Activated naive CD8-positive, alpha-beta T cell (primary cell): Measurements from ENCODE around the gene CFLAR.
"Not testable (repeated sequence)": the region's sequence is repeated elsewhere in the genome, so short reads cannot be mapped to it uniquely, and the experiment has no call there.

Experiments used
- H3K27ac Mint-ChIP-seq: one replicate; pipeline ENCODE4 v1.8.0; 2021; ENCODE audit warnings: mixed read lengths
- H3K27me3 Mint-ChIP-seq: one replicate; pipeline ENCODE4 v1.8.0; 2021; ENCODE audit warnings: mixed read lengths
- H3K36me3 Mint-ChIP-seq: one replicate; pipeline ENCODE4 v1.8.0; 2021; ENCODE audit warnings: mixed read lengths
- H3K4me1 Mint-ChIP-seq: one replicate; pipeline ENCODE4 v1.8.0; 2021; ENCODE audit warnings: low read depth, mixed read lengths
- H3K4me3 Mint-ChIP-seq: one replicate; pipeline ENCODE4 v1.8.0; 2021; ENCODE audit warnings: mild to moderate bottlenecking, mixed read lengths
- H3K9me3 Mint-ChIP-seq: one replicate; pipeline ENCODE4 v1.8.0; 2021; ENCODE audit warnings: low read depth, mixed read lengths

The CFLAR gene

DNA sequence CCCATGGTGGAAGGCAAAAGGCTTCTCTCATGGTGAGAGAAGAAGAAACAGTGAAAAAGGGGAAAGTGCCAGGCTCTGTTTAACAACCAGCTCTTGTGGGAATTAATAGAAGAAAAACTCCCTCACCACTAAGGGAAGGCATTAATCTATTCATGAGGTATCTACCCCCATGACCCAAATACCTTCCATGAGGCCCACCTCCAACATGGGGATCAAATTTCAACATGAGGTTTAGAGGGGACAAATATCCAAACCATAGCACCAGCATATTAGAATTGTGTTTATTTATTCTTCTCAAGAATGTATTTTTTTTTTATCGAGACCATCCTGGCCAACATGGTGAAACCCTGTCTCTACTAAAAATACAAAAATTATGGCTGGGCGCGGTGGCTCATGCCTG lies 4.9 kb upstream of the CFLAR start:
- H3K4me3 Mint-ChIP-seq: no peak overlapping the region
- H3K27me3 Mint-ChIP-seq: no peaks in the 10 kb centered on the region
- H3K36me3 Mint-ChIP-seq: peaks cover 2% of the 10 kb centered on the region
- no peak overlapping the region for H3K27ac Mint-ChIP-seq
- peaks cover 23% of the 10 kb centered on the region for H3K4me1 Mint-ChIP-seq
- no peaks in the 10 kb centered on the region for H3K9me3 Mint-ChIP-seq

DNA sequence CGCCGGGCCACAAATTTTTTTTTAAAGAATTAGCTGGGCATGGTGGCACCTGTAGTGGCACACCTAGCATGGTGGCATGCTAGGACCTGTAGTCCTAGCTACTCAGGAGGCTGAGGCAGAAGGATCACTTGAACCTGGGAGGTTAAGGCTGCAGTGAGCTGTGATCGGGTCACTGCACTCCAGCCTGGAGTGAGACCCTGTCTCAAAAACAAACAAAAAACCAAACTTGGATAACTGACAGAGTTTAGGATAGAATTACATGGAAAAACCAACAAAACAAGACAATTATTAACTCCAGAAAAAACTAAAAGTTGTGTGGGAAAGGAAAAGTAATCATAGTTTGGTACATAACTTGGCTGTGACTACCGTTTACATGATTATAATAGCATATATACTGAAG lies 1.6 kb upstream of the CFLAR start:
- H3K27me3 Mint-ChIP-seq: no peaks in the 10 kb centered on the region
- no peaks in the 10 kb centered on the region for H3K9me3 Mint-ChIP-seq
- H3K4me1 Mint-ChIP-seq: peaks cover 29% of the 10 kb centered on the region
- H3K4me3 Mint-ChIP-seq: peak overlapping the region; percentile 92
- H3K27ac Mint-ChIP-seq: peak overlapping the region; percentile 99
- H3K36me3 Mint-ChIP-seq: no peaks in the 10 kb centered on the region

DNA sequence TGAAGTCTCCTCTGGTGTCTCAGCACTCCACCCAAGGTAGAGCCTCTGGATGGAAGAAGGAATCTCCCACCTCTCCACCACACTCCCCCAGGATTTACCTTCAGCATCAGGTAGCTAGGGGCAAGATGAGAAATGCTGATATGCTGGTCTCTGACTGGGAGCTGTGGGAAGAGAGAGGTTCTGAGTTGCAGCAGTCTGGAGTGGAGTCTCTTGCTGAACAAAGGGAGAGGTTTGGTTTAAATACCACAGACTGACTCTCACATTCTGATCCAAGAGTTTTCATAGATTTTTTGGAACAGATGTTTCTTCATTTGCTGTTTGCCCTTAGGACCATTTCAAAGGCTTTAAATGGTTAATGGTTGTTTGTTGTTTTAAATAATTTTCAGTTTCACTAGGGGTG lies 1.1 kb upstream of the CFLAR start:
- H3K9me3 Mint-ChIP-seq: no peaks in the 10 kb centered on the region
- H3K36me3 Mint-ChIP-seq: no peaks in the 10 kb centered on the region
- H3K4me1 Mint-ChIP-seq: peaks cover 29% of the 10 kb centered on the region
- peak overlapping the region; percentile 92 for H3K4me3 Mint-ChIP-seq
- peak overlapping the region; percentile 99 for H3K27ac Mint-ChIP-seq
- H3K27me3 Mint-ChIP-seq: no peaks in the 10 kb centered on the region

DNA sequence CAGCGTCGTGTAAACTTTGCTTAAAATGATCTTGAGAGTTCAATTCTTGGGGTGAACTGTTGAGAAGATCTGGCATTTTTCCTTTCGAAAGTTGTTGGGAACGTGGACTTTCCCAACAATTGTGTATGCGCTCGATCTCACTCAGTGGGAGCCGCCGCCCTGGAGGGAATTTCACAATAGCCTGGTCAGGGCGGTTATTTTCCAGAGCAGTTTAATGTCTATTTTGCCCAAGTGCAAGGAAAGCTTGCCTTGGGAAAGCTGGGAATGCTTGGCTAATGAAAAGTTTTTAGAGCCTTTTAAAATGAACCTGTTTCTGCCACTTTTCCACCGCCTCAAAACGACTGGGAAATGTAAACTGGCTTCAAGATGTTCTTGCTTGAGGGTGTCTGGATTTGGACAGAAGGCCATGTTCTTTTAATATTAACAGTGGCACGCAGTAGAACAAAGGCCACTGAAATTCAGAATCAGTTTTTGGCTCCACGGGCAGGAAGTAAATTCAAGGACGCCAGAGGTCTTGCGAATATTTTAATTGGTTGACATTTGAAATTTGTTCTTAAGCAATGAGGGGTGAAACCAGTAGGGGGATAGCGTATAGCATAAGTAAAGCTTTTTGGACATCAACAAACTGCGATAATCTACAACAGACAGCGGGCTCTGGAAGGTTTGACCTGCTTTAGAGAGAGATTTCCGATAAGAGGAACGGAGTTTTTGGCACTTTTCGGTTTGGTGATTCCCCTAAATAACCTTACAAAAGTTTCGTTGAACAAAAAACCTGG lies 1.2 kb downstream of the CFLAR start:
- Mint-ChIP-seq H3K36me3 (peaks cover 9% of the 10 kb centered on the region), H3K9me3 (no peaks in the 10 kb centered on the region), H3K27ac (peak overlapping the region; percentile 98), H3K4me3 (peak overlapping the region; percentile 92), H3K27me3 (no peaks in the 10 kb centered on the region), H3K4me1 (peaks cover 46% of the 10 kb centered on the region)

DNA sequence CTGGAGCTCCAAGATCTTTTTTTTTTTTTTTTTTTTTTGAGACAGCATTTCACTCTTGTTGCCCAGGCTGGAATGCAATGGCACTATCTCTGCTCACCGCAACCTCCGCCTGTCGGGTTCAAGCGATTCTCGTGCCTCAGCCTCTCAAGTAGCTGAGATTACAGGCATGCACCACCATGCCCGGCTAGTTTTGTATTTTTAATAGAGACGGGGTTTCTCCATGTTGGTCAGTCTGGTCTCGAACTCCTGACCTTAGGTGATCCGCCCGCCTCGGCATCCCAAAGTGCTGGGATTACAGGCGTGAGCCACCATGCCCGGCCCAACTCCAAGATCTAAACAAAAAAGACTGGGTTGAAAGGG lies 1.8 kb downstream of the CFLAR start:
- Mint-ChIP-seq H3K27ac (peak overlapping the region; percentile 98), H3K36me3 (peaks cover 14% of the 10 kb centered on the region), H3K4me3 (peak overlapping the region; percentile 92), H3K4me1 (peaks cover 52% of the 10 kb centered on the region)
- H3K9me3 Mint-ChIP-seq, H3K27me3 Mint-ChIP-seq: not testable (repeated sequence)

DNA sequence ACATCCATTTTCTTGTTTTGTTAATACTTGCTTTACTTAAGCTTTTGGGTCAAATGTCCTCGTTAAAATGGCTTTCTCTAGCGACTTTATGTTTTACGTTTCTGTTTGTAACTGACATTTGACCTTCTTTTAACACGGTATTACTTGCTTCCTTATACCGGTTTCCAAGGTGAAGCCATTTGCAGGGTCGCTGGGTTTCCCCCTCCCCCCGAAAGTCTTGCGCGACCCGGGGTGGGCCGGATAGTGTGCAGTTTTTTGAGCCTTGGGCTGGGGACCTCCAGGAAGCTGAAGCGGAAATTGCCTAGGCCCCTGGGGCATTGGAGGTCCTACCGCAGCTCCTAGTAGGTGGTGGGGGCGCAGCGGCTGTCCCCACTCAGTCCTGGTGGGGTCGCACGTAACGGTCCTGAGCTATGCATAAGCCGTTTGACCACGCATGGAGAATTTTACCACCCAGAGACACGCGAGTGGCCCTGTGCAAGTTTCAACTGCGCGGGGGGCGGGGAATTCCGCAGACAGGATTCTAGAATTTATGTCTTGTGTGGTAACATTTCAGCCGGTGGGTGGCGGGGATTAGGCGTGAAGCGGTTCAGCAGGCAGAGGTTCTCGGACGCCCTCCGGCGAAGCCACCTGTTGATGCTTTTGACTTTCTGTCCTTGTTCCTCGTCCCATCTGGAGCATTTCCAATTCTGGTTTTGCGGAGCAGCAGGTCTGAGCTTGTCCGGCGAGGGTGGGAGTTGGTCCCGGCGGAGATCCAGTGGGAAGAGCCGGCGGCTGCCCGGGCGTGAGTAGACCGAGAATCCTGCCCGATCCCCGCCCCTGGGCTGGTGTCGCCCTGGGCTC lies 2.4 kb downstream of the CFLAR start:
- Mint-ChIP-seq H3K36me3 (peaks cover 14% of the 10 kb centered on the region), H3K4me3 (peak overlapping the region; percentile 92), H3K27ac (peak overlapping the region; percentile 98), H3K9me3 (no peaks in the 10 kb centered on the region), H3K4me1 (peaks cover 57% of the 10 kb centered on the region), H3K27me3 (no peaks in the 10 kb centered on the region)

DNA sequence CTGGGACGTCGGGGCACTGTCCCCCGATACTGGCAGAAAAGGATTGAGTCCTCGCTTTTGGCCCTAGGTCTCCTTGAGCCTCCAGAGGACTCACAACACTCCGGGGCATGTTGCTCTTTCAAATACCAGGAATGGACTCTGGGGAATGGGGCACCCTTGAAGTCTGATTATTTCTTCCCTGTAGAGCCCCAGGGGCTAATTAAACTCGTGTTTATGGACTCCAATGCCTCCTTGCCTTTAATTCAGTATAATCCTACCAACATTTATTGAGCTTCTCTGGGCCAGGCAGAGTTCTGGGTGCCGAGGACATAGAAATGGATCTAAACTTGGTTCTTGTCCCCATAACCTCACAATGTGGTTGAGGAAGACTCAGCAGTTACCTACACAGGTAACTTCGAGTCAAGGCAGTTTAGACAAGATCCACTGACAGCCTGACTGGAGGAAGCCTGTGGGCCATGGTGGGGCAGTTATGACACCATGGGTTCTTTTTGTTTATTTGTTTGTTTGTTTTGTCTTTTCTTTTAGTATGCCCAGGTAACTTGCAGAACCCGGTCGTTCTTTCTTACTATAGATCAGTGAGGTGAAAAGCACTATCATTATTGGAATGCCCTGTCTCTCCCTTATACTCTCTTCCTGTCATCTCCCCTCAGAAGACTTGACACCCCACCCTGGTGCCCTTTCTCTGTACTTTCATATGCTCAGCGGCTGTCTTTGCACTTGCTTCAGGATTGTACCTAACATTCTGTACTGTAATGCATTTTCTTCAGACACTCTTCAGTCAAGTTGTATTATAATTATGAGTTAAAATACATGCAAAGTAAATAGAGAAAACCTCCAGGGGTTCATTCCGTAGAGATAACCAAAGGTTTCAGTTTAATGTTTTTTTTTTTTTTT lies 3.2 kb downstream of the CFLAR start:
- H3K9me3 Mint-ChIP-seq: no peaks in the 10 kb centered on the region
- peak overlapping the region; percentile 98 for H3K27ac Mint-ChIP-seq
- H3K4me1 Mint-ChIP-seq: peaks cover 61% of the 10 kb centered on the region

DNA sequence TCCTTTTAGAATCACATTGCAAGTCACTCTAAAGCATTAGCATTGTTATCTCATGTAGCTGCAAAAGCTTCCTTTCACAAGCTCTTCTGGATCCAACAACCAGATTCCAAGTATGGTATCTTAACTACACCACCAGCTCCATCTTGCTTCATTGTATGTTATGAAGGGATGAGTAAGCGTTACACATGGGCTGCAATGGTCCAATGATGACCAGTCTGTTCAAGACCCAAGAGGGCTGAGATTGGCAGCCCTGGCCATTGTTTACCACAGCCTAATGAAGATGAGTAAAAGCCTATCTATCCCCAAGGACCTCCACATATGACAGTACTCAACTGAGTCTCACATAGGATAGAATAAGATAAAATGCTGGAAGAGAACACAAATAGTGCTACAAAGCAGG lies 6.3 kb downstream of the CFLAR start:
- no peaks in the 10 kb centered on the region for H3K27me3 Mint-ChIP-seq
- H3K4me3 Mint-ChIP-seq: peak overlapping the region; percentile 92
- peak overlapping the region; percentile 94 for H3K27ac Mint-ChIP-seq
- no peaks in the 10 kb centered on the region for H3K9me3 Mint-ChIP-seq
- H3K4me1 Mint-ChIP-seq: peaks cover 68% of the 10 kb centered on the region
- peaks cover 14% of the 10 kb centered on the region for H3K36me3 Mint-ChIP-seq

More for the DNA sequence above, 3.2 kb downstream of the CFLAR start:
- Mint-ChIP-seq H3K27me3 (no peaks in the 10 kb centered on the region), H3K36me3 (peaks cover 14% of the 10 kb centered on the region), H3K4me3 (peak overlapping the region; percentile 92)

DNA sequence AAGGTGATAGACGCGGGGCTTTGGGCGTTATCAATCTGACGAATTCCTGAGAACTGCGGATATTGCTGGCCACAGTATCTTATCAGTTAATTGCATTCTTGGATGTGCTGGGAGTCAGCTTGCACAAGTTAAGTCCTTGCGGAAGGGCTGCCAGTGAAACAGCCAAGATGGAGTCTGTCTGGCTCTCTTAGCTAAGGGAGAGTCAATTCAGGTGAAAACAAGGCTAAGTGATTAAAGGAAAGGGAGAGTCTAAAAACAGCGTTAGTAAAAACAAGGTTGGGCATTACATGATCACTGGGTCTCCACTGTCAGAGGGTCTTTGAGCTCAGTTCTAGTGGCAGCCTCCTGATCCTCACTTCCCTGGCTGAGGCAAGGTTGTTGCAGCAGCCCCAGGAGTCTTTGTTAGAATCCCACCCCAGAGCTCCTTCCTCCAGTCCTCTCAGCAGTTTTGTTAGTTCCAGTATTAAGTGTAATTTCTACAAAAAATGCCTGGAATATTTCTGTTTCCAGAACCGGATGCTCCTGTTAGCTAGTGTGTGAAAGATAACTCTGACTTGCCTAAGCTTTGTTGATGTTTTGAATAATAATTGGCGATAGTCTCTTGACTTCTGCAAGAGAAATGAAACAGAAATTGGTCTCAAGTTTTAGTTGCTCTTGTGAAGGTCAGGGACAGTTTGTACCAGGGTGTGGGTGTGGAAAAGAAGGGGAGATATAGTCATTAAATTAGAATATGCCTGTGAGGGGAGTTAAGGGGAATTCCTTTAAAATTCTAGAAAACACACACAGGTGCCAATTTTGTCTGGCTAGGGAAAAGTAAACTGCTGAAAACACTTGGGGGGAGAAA lies 10.6 kb downstream of the CFLAR start:
- Mint-ChIP-seq H3K27me3 (no peaks in the 10 kb centered on the region), H3K27ac (peak overlapping the region; percentile 94), H3K36me3 (peaks cover 21% of the 10 kb centered on the region)

DNA sequence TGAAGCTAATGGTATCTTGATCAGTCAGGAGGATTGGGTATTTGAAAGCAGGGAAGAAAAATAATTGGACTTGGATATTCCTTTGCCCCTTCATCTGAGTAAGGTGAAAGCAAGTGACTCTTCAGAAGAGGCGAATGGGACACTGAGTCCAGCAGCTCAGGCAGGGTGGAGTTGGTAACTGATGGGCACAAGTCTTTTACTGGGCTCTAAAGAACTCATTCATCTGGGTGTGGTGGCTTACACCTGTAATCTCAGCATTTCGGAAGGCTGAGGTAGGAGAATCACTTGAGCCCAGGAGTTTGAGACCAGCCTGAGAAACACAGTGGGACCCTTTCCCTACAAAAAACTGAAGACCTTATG lies 11.2 kb downstream of the CFLAR start:
- Mint-ChIP-seq H3K27me3 (no peaks in the 10 kb centered on the region), H3K36me3 (peaks cover 22% of the 10 kb centered on the region), H3K4me3 (peak overlapping the region; percentile 92), H3K4me1 (peaks cover 83% of the 10 kb centered on the region), H3K9me3 (no peaks in the 10 kb centered on the region), H3K27ac (peak overlapping the region; percentile 94)

More for the DNA sequence above, 10.6 kb downstream of the CFLAR start:
- H3K4me3 Mint-ChIP-seq: peak overlapping the region; percentile 92
- no peaks in the 10 kb centered on the region for H3K9me3 Mint-ChIP-seq
- H3K4me1 Mint-ChIP-seq: peaks cover 85% of the 10 kb centered on the region

DNA sequence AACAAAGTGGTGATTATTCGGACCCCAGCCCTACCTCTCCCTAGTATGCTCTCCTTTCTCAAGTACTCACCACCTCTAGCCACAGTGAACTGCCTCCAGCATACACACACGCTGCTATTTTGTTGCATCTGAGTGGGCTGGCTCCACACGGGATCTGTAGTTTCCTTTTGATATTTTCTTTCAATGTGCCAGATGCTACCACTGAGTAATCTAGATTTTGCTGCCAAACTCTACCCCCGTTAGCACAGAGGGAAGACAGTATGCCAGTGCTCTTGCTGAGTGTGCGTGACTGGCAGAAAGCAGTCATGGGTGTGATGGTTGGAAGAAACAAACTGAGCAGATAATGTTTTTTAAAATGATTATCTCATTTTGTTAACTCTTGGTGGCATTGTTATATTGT lies 11.6 kb downstream of the CFLAR start:
- Mint-ChIP-seq H3K27me3 (no peaks in the 10 kb centered on the region), H3K27ac (peak overlapping the region; percentile 94), H3K4me1 (peaks cover 81% of the 10 kb centered on the region), H3K36me3 (peaks cover 19% of the 10 kb centered on the region), H3K4me3 (peak overlapping the region; percentile 92), H3K9me3 (no peaks in the 10 kb centered on the region)

DNA sequence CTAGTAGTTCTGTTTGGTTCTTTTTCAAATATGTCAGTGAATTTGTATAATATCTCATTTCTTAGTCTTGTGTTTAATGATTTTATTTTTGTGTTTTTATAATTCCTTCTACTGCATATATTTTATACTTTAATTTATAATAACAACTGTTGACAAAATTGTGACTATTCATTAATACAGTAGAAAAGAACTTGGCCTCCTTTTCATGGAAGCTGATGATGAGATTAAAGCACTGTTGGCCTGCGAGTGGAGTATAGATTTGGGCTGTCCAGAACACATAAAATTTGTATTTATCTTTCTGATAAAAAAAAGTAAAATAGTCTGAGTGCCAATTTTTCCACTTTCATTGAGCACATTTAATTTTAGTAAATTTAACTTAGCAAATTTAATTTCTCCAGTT lies 12.1 kb downstream of the CFLAR start:
- H3K9me3 Mint-ChIP-seq: no peaks in the 10 kb centered on the region
- H3K4me1 Mint-ChIP-seq: peaks cover 81% of the 10 kb centered on the region
- no peaks in the 10 kb centered on the region for H3K27me3 Mint-ChIP-seq
- H3K27ac Mint-ChIP-seq: peak overlapping the region; percentile 94
- H3K4me3 Mint-ChIP-seq: peak overlapping the region; percentile 92
- peaks cover 22% of the 10 kb centered on the region for H3K36me3 Mint-ChIP-seq

DNA sequence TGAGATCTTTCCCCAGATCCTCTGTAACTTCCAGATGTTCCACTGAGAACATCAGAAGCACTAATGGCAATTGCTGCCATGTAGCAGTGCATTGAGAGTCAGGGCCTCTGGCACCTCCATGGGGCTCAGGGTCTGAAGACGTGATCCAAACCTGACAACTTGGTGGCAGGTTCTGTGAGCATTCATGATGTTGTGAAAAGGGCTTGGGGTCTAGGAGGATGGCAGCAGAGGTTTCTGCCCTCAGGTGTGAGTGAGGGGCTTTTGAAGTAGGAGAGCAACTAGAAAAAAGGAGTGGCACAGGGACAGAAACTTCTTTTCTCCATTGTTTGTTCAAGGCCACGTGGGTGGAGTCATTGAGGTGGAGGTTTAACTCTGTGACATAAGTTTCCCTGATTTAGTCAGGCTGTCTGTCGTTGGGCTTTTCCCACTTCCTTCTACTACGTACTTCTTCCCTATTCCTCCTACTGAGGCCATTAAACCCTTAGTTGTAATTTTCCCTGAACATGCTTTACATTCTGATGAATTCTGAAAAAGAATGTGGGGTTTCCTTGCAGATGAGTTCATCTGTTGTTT lies 13.1 kb downstream of the CFLAR start:
- no peaks in the 10 kb centered on the region for H3K9me3 Mint-ChIP-seq
- peaks cover 77% of the 10 kb centered on the region for H3K4me1 Mint-ChIP-seq
- H3K36me3 Mint-ChIP-seq: peaks cover 26% of the 10 kb centered on the region
- H3K27me3 Mint-ChIP-seq: no peaks in the 10 kb centered on the region
- peak overlapping the region; percentile 94 for H3K27ac Mint-ChIP-seq
- H3K4me3 Mint-ChIP-seq: peak overlapping the region; percentile 92
